Right lobe of liver (tissue), 4 donors: ENCODE data around the gene SAMD7.

ENCODE experiments used
- CTCF ChIP-seq, 4 donors: fragments of 200-600 bp in 3 of 4; fragments of 450-650 bp in 1 of 4; IDR thresholded peaks; one replicate each; pipeline versions ENCODE4 v1.5.1 to v1.8.0; 2016 to 2022; ENCODE audit warnings: antibody characterized with exemption in 4 of 4, mild to moderate bottlenecking in 2 of 4
- POLR2A ChIP-seq: fragments of 450-650 bp; IDR thresholded peaks from one replicate; pipeline ENCODE4 v1.6.1; 2017; ENCODE audit warnings: antibody characterized with exemption, mild to moderate bottlenecking
- donor health status: DM: no; HTN: no; CAD: no.
- donor health status: DM: no; HTN: no; CAD: no.
- donor health status: DM: no; HTN: yes; CAD: no.

- TF ChIP-seq CTCF (IDR thresholded peaks at IDR 0.05) (no peak), POLR2A (no peak)
Observed at GRCh38 chr3:169968224-169968885, 57.0 kb downstream of the SAMD7 start.
